NCI-H1092 (cell line): Measurements from ENCODE around the gene ELF1.
"Not testable (repeated sequence)": the region's sequence is repeated elsewhere in the genome, so short reads cannot be mapped to it uniquely, and the experiment has no call there.

Experiments used
- DNase-seq: peaks from one replicate; lab custom pipeline; 2025; lab: John Stamatoyannopoulos, UW

The ELF1 gene

GRCh38 chr13:40886017-40886416, 133.1 kb downstream of the ELF1 start:
- DNase-seq, result no peak

GRCh38 chr13:40884175-40884574, 134.9 kb downstream of the ELF1 start:
- DNase-seq, result not testable (repeated sequence)
